ENCODE results near the gene PHACTR3.

DNA sequence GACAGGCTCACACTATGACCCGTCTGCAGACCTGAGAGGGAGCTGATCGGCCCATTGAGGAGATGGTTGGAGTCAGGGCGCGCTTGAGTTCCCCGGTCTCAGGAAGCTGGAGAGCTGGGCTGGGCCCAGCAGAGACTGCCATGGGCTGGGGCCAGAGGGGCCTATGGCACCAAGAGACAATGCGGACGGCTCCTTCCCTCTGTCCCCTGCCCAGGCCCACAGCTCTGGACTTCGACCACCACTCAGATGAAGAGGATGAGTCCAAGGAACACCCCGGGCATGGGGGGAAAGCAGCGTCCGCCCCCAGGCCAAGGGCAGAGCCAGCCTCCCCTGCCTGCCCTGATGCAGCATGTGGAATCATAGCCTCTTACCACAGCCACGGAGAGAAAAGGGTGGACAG, 40.2 kb upstream of the PHACTR3 start:
- TF ChIP-seq, protein P1, sequence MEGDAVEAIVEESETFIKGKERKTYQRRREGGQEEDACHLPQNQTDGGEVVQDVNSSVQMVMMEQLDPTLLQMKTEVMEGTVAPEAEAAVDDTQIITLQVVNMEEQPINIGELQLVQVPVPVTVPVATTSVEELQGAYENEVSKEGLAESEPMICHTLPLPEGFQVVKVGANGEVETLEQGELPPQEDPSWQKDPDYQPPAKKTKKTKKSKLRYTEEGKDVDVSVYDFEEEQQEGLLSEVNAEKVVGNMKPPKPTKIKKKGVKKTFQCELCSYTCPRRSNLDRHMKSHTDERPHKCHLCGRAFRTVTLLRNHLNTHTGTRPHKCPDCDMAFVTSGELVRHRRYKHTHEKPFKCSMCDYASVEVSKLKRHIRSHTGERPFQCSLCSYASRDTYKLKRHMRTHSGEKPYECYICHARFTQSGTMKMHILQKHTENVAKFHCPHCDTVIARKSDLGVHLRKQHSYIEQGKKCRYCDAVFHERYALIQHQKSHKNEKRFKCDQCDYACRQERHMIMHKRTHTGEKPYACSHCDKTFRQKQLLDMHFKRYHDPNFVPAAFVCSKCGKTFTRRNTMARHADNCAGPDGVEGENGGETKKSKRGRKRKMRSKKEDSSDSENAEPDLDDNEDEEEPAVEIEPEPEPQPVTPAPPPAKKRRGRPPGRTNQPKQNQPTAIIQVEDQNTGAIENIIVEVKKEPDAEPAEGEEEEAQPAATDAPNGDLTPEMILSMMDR (IDR thresholded peaks at IDR 0.05): no peak
- TF ChIP-seq POLR2A (IDR thresholded peaks at IDR 0.05) (no peak), POLR2AphosphoS5 (IDR thresholded peaks at IDR 0.05) (no peak)

All from prostate gland (tissue), 2 donors.